Mucosa of stomach (tissue), 1 donor: ENCODE data around the gene FYB2.

ENCODE experiments used
- H3K27me3 ChIP-seq: one replicate; pipeline ENCODE4 v1.7.0; 2013; ENCODE audit warnings: mild to moderate bottlenecking, low read length; ENCODE audit not compliant: control insufficient read depth, insufficient read depth
- H3K36me3 ChIP-seq: one replicate; pipeline ENCODE4 v1.7.0; 2013; ENCODE audit warnings: low read length; ENCODE audit not compliant: control insufficient read depth, insufficient read depth
- H3K4me1 ChIP-seq: one replicate; pipeline ENCODE4 v1.7.0; 2013; ENCODE audit warnings: mild to moderate bottlenecking, low read length; ENCODE audit not compliant: control insufficient read depth, insufficient read depth
- H3K4me3 ChIP-seq: one replicate; pipeline ENCODE4 v1.7.0; 2013; ENCODE audit warnings: low read length
- H3K9ac ChIP-seq: one replicate; pipeline ENCODE4 v1.7.0; 2013; ENCODE audit warnings: mild to moderate bottlenecking, low read length, moderate library complexity
- H3K9me3 ChIP-seq: one replicate; pipeline ENCODE4 v1.7.0; 2013; ENCODE audit warnings: mild to moderate bottlenecking, low read length, moderate library complexity; ENCODE audit not compliant: control insufficient read depth
- donor health status: Pancreatic carcinoma.

The FYB2 gene

DNA sequence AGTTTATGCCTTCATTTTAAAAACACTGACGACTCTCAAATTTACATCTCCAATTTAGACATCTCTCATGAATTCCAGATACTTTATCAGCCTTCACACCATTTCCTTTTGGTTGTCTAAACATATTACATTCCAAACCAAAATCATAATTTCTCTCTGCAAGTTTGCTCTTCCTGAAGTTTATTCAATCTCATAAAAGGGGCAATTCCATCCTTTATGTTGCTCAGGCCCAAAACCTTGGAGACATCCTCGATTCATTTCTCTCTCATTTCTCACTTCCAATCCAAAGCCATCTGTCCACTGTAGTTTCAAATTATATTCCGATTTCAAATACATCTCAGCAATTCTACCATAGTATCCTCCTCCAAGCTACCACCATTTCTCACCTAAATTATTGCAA lies 74.0 kb downstream of the FYB2 start:
- no peaks in the 10 kb centered on the region for H3K9me3 ChIP-seq
- no peak overlapping the region for H3K4me3 ChIP-seq
- H3K27me3 ChIP-seq, result no peaks in the 10 kb centered on the region
- no peaks in the 10 kb centered on the region for H3K4me1 ChIP-seq
- H3K9ac ChIP-seq, result no peak overlapping the region
- no peaks in the 10 kb centered on the region for H3K36me3 ChIP-seq

DNA sequence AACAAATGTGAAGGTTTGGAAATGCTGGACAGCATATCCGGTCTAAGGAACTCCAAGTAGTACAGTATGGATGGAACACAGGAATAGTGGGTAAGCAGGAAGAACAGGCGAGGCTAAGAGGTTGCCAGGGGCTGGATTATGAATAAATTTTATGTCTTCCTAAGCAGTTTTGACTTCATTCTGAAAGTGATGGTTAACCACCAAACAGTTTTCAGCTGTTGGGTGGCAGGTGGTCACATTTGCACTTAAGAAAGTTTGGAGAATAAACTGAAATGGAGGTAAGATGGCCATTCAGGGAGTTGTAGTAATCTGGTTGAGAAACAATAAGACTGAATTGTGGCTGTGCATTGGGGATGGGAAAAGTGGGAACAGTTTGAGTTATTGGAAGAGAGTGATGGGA lies 90.2 kb downstream of the FYB2 start:
- H3K4me1 ChIP-seq, result no peaks in the 10 kb centered on the region

DNA sequence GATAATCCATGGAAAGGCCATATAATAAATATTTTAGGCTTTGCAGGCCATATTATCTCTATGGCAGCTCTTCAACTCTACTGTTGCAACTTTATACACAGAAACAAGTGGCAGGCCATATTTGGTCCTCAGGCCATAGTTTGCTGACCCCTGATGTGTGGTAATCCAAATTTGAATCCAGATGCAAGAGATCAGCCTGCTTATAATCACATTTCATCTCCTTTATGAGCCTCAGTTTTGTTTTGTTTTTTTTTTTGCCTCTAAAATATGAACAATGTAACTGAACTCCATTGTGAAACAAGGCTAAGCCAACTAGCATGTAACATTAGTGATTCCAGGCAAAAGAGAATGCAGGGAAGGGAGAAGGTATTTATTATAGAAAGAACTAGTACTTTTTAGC lies 92.5 kb downstream of the FYB2 start:
- Histone ChIP-seq H3K4me3 (no peak overlapping the region), H3K27me3 (no peaks in the 10 kb centered on the region), H3K4me1 (no peaks in the 10 kb centered on the region), H3K36me3 (no peaks in the 10 kb centered on the region), H3K9ac (no peak overlapping the region), H3K9me3 (no peaks in the 10 kb centered on the region)

More for the DNA sequence above, 90.2 kb downstream of the FYB2 start:
- H3K36me3 ChIP-seq, result no peaks in the 10 kb centered on the region
- no peaks in the 10 kb centered on the region for H3K9me3 ChIP-seq
- H3K9ac ChIP-seq, result no peak overlapping the region
- H3K4me3 ChIP-seq, result no peak overlapping the region
- H3K27me3 ChIP-seq, result no peaks in the 10 kb centered on the region

DNA sequence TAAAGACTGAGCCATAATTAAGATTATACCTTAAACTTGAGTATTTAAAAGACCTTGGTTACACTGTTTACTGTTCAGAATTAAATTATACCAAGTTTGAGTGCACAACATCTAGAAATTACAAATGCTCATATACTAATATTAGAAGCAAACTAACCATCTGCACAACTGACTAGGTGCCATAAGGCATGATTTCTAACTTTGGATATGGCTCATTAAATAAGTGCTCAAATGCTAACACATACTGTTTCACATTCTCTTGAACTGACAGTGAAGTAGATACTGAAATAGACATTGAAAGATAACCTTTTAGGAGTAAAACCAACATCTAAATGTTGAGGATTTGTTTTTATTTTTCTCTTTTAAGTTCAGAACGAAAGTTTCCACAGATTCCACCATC lies 100.0 kb downstream of the FYB2 start:
- H3K4me3 ChIP-seq, result no peak overlapping the region
- H3K9ac ChIP-seq, result no peak overlapping the region
- H3K9me3 ChIP-seq, result no peaks in the 10 kb centered on the region
- H3K36me3 ChIP-seq, result no peaks in the 10 kb centered on the region
- H3K4me1 ChIP-seq, result no peaks in the 10 kb centered on the region
- H3K27me3 ChIP-seq, result no peaks in the 10 kb centered on the region

DNA sequence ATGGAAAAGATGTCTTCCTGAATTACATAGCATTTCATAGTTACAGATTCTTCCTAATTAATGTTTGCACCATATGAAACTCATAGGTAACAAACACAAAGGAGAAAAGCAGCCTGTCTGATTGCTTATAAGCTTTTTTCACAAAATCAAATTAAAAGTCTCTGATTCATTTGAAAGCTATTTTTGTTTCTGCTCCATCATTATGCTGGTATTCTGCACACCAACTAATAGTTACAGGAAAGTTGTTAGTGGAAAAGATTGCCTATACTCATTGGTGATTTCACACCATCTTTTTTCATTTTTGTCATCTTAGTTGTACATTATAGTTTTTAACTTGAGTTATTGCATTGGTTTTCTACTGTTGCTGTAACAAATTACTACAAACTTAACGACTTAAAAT lies 104.0 kb downstream of the FYB2 start:
- Histone ChIP-seq H3K9ac (no peak overlapping the region), H3K4me3 (no peak overlapping the region), H3K27me3 (no peaks in the 10 kb centered on the region), H3K9me3 (no peaks in the 10 kb centered on the region), H3K36me3 (no peaks in the 10 kb centered on the region), H3K4me1 (no peaks in the 10 kb centered on the region)

DNA sequence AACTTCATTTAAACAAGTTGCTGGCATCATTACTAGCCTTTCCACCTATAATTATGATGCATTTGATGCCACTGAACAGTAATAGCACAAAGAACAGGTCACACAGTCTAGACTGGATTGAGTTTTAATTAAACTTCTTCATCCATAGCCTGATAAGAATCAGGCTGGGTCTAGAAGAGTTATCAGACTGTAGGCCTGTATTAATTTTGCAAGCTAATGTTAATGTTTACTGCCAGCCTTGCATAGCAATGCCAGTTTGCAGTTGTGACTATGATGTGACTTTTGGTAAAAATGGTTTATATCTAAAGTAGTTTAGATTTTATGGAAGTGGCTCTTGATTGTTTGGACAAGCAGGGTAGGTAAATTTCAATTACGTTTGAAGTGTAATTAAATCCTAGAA lies 106.1 kb downstream of the FYB2 start:
- no peaks in the 10 kb centered on the region for H3K4me1 ChIP-seq
- no peaks in the 10 kb centered on the region for H3K9me3 ChIP-seq
- H3K9ac ChIP-seq, result no peak overlapping the region
- H3K36me3 ChIP-seq, result no peaks in the 10 kb centered on the region
- no peak overlapping the region for H3K4me3 ChIP-seq
- H3K27me3 ChIP-seq, result no peaks in the 10 kb centered on the region

DNA sequence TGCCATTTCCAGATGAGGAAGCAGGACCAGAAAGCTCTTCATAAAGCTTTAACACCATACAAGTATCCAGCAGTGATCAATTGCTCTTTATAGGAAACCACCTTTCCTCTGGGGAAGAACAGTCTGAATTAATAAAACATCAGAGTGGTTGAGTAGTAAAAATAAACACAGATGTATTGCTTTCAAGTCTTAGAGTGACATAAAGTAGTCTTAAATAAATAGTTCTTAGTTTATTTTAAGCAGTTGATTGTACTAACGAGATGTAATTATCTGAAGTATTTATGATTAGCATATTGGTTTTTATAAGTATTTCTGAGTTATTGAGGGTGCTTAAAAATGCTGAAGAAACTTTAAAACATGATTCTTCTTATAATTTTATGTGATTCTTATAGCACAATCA lies 107.1 kb downstream of the FYB2 start:
- Histone ChIP-seq H3K4me3 (no peak overlapping the region), H3K9ac (no peak overlapping the region), H3K36me3 (no peaks in the 10 kb centered on the region), H3K27me3 (no peaks in the 10 kb centered on the region), H3K4me1 (no peaks in the 10 kb centered on the region), H3K9me3 (no peaks in the 10 kb centered on the region)

DNA sequence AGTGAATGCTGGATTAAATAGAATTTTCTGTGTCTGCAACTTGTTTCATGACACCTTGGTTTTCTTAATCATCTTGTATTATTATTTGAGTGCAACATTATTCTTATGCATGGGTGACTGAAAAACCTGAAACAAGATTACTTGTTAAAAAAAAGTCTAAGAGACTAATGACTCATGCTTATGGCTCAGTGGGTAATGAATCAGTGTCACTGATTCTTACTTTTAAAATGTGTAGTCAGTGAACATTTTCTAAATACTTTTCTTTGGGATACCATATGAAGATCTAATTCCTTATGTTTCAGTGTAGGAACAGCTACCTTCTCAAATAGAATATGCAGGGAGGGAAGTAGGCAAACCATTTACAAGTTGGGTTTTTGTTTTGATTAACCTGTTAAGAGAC lies 108.6 kb downstream of the FYB2 start:
- H3K9me3 ChIP-seq, result no peaks in the 10 kb centered on the region
- no peaks in the 10 kb centered on the region for H3K36me3 ChIP-seq
- H3K9ac ChIP-seq, result no peak overlapping the region
- H3K4me1 ChIP-seq, result no peaks in the 10 kb centered on the region
- no peak overlapping the region for H3K4me3 ChIP-seq
- H3K27me3 ChIP-seq, result no peaks in the 10 kb centered on the region

DNA sequence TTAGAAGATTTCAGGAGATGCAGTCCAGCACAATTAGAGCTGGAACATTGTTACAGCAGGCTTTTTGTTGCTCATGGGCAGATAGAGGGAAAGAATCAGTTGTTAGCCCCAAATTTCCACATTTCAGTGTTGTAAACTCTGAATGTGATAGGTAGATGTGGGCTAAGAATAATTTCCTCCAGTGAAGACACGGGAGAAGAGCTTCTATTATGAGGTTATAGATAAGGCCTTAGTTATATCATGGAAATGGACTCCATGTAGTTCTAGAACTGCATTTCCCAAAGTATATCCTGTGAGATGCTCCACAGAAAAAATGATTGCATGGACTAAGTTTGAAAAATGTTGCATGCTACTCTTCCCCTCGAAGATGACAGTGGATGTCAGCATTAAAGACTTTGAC lies 109.2 kb downstream of the FYB2 start:
- Histone ChIP-seq H3K9ac (no peak overlapping the region), H3K4me1 (no peaks in the 10 kb centered on the region), H3K4me3 (no peak overlapping the region), H3K9me3 (no peaks in the 10 kb centered on the region), H3K27me3 (no peaks in the 10 kb centered on the region), H3K36me3 (no peaks in the 10 kb centered on the region)

DNA sequence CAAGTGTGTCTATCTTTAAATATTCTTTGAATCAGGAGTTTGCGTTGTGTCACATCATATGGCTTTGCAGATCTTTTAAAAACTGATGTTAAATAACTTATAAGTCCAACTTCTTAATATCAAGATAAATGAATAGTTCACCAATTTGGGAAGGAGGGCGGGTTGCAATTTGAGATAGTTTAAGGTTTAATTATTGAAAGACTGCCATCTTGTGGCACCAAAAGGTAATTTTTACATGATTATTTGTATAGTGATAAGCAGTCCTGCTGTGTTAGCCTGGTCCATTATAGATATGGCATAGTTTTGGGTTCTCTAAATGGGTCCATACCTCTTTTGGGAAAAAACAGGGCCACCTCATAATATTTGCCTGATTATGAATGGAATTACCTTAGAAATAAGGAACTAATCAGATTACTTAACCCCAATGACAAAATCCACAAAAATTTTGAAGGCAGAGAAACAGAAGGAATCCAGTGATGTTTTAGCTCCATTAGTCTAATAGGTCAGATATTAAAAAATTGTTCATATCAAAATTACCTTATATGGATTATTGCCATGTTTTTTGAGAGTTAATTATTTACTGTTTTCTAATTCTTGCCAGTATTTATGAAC lies 109.8 kb downstream of the FYB2 start:
- Histone ChIP-seq H3K4me1 (no peaks in the 10 kb centered on the region), H3K9ac (no peak overlapping the region), H3K4me3 (no peak overlapping the region), H3K9me3 (no peaks in the 10 kb centered on the region), H3K36me3 (no peaks in the 10 kb centered on the region), H3K27me3 (no peaks in the 10 kb centered on the region)

DNA sequence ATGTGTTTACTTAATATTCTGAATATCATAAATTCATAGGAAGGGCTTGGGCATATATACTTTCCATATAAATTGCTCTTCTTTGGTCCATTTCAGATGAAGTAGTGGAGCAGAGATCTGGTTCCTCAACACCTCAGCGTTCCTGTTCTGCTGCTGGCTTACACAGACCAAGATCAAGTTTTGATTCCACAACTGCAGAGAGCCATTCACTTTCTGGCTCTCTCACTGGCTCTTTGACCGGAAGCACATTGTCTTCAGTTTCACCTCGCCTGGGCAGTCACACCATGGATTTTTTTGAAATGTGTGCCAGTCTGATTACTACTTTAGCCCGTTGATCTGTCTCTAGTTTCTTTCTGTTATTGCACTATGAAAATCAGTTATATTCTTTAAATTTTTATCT lies 111.8 kb downstream of the FYB2 start:
- no peak overlapping the region for H3K4me3 ChIP-seq
- no peaks in the 10 kb centered on the region for H3K4me1 ChIP-seq
- H3K27me3 ChIP-seq, result no peaks in the 10 kb centered on the region
- no peak overlapping the region for H3K9ac ChIP-seq
- no peaks in the 10 kb centered on the region for H3K9me3 ChIP-seq
- H3K36me3 ChIP-seq, result no peaks in the 10 kb centered on the region

DNA sequence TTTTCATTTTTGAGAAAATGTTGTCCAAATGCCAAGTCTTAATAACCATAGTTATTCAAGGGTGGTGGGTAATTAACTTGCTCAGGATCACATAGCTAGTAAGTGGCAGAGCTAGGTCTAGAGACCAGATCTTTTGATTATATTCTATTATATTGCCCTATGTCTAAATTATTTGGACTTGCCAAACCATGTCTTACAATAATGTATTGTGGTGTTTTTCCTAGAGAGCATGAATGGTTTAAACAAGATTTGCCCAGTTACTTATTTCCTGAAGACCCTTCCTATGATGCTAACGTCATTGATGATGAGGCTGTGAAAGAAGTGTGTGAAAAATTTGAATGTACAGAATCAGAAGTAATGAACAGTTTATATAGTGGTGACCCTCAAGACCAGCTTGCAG lies 115.5 kb downstream of the FYB2 start:
- no peaks in the 10 kb centered on the region for H3K27me3 ChIP-seq
- no peaks in the 10 kb centered on the region for H3K36me3 ChIP-seq
- H3K9ac ChIP-seq, result no peak overlapping the region
- H3K9me3 ChIP-seq, result no peaks in the 10 kb centered on the region
- H3K4me1 ChIP-seq, result no peaks in the 10 kb centered on the region
- no peak overlapping the region for H3K4me3 ChIP-seq

DNA sequence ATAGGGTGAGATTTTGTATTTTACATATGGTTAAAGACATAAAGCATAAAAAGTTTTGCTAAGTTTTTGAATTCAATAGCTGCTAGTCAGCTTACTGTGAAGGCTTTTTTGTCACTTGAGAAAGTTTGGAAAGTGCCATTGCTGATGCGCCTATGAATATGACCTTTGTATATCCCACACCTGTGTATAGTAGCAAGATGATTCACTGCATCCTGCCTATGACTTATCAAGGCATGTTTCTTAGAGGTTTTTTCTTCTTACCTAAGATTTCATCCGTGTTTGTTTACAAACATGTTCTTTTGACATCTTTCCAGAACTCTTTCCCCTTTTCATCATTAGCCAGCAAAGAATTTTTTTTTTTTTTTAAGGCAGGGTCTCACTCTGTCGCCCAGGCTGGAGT lies 122.5 kb downstream of the FYB2 start:
- H3K27me3 ChIP-seq, result no peaks in the 10 kb centered on the region
- no peaks in the 10 kb centered on the region for H3K9me3 ChIP-seq
- no peak overlapping the region for H3K9ac ChIP-seq
- H3K4me3 ChIP-seq, result no peak overlapping the region
- H3K4me1 ChIP-seq, result no peaks in the 10 kb centered on the region
- no peaks in the 10 kb centered on the region for H3K36me3 ChIP-seq
